Stomach smooth muscle (tissue), 2 donors: Measurements from ENCODE around the gene NNT.

Experiments used
- H3K27ac ChIP-seq: one replicate; pipeline ENCODE4 v1.7.0; 2013; ENCODE audit warnings: mild to moderate bottlenecking, low read length, inconsistent platforms
- H3K27me3 ChIP-seq, 2 donors: one replicate each; pipeline ENCODE4 v1.7.0; 2013; ENCODE audit warnings: low read length in 2 of 2; ENCODE audit not compliant: insufficient read depth in 2 of 2, control insufficient read depth in 1 of 2
- H3K36me3 ChIP-seq, 2 donors: one replicate each; pipeline ENCODE4 v1.7.0; 2013; ENCODE audit warnings: low read length in 2 of 2; ENCODE audit not compliant: control insufficient read depth in 2 of 2, insufficient read depth in 2 of 2
- H3K4me1 ChIP-seq: one replicate; pipeline ENCODE4 v1.7.0; 2013; ENCODE audit warnings: low read length; ENCODE audit not compliant: control insufficient read depth, insufficient read depth
- H3K4me3 ChIP-seq, 2 donors: one replicate each; pipeline ENCODE4 v1.7.0; 2013; ENCODE audit warnings: low read length in 2 of 2
- H3K9ac ChIP-seq, 2 donors: one replicate each; pipeline ENCODE4 v1.7.0; 2013; ENCODE audit warnings: low read length in 2 of 2, mild to moderate bottlenecking in 1 of 2
- H3K9me3 ChIP-seq, 2 donors: one replicate each; pipeline ENCODE4 v1.7.0; 2013; ENCODE audit warnings: low read length in 2 of 2; ENCODE audit not compliant: control insufficient read depth in 2 of 2
- donor health status: healthy.
- donor health status: Pancreatic carcinoma.

Gene NNT

GRCh38 chr5:43753069-43753468 lies 150.1 kb downstream of the NNT start:
- Histone ChIP-seq H3K27me3 (no peaks in the 10 kb centered on the region), H3K27ac (no peak overlapping the region), H3K4me1 (no peaks in the 10 kb centered on the region), H3K9me3 (peaks cover 0 to under 1% of the 10 kb centered on the region in 2 donors), H3K9ac (no peak overlapping the region), H3K4me3 (no peak overlapping the region), H3K36me3 (no peaks in the 10 kb centered on the region)
